ENCODE results near the gene CEP57. TPM values are rescaled to one million over a fixed set of nuclear protein-coding genes. Genes with fewer than 3 reads are reported as not detected.
"Not testable (repeated sequence)": the region's sequence is repeated elsewhere in the genome, so short reads cannot be mapped to it uniquely, and the experiment has no call there.

The CEP57 gene
- total RNA-seq, 1 donor from 2014 or later, result 119 TPM

DNA sequence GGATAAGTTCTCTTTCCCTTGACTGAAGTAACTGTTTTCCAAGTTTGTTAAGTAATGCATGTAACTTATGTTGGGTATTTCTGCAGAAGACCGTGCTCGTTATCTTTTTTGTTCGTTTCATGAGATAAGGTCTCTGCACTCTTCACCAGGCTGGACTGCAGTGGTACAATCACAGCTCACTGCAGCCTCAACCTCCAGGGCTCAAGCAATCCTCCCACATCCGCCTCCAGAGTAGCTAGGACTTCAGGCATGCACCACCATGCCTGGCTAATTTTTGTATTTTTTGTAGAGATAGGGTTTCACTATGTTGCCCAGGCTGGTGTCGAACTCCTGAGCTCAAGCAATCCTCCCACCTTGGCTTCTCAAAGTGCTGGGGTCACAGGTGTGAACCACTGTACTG is 64.1 kb downstream of the CEP57 start:
- not testable (repeated sequence) for DNase-seq (ENCODE audit: low spot score)

DNA sequence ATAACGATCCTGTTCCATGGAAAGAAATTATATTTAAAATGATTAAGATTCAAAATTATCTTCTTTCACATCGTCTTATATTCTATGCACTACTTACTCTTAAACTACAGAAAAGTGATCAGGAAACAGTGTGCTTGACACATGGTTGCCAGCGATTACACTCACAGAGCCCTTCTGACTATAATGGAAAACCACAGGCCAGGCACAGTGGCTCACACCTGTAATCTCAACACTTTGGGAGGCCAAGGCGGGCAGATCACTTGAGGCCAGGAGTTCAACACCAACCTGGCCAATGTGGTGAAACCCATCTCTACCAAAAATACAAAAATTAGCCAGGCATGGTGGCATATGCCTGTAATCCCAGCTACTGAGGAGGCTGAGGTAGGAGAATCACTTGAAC is 69.7 kb downstream of the CEP57 start:
- not testable (repeated sequence) for DNase-seq (ENCODE audit: low spot score)

DNA sequence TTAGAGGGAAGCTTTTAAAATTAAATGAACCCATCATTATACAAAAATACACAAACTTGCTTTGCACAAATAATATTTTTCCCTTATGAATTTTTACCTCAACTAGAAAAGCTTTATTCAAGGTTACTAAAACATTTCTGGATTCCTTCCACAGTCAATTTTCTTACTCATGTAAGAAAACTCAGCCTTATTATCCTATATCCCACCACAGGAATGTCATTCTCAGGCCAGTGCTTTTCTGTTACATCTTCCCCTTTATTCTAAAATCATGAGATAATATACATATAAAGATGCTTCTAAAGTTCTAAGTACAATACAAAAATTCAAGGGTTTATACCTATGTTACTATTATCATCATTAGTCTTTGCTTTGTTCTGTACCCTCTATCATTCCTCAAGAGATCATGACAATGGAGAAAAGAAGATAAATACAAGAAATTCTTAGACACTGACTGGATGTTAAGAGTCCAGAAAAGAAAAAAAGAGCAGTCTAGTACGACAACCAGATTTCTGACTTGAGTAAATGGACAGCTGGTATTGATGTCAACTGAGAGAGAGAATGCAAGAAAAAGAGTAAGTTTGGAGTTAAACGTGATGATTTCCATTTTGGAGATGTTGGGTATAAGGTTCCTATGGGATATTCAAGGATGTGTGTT is 73.3 kb downstream of the CEP57 start:
- peak; percentile 10 for DNase-seq (ENCODE audit: low spot score)

DNA sequence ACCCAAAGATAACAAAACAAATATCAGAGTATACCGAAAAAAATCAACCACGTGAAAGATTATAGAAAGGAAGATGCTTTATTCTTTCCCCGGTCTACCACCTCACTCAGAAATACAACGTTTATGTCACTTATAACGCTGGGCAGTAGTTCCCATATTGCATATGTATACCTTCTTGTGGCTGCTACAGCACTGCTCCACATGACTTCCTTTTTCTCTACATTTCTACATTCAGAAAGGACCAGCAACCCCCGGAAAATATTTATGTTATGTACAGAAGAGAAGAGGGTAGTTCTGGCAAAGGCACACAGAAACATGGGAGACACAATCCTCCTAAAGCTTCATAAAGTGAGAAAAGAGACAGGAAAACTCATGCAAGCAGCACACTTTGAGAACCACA is 76.8 kb downstream of the CEP57 start:
- DNase-seq (ENCODE audit: low spot score), result no peak

DNA sequence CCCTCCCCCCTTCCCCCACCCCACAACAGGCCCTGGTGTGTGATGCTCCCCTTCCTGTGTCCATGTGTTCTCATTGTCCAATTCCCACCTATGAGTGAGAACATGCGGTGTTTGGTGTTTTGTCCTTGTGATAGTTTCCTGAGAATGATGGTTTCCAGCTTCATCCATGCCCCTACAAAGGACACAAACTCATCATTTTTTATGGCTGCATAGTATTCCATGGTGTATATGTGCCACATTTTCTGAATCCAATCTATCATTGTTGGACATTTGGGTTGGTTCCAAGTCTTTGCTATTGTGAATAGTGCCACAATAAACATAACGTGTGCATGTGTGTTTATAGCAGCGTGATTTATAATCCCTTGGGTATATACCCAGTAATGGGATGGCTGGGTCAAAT is 80.6 kb downstream of the CEP57 start:
- DNase-seq (ENCODE audit: low spot score), result not testable (repeated sequence)

DNA sequence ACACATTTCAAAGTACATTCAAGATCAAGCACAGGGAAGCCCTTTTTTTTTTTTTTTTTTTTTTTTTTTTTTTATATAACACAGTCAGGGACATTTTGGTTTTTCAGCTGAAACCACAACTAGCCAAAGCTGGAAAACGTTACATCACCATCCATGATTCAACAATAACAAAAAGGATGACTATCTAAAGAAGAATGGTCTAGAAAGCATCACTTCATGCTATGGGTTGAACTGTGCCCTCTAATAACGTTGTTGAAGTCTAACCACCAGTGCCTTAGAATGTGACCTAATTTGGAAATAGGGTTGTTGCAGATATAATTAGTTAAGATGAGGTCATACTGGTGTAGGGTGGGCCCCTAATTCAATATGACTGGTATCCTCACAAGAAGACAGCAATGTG is 87.0 kb downstream of the CEP57 start:
- no peak for DNase-seq (ENCODE audit: low spot score)

Other genes starting within 250 kb of the CEP57 start
- gene FAM76B, start 716 bp upstream of the CEP57 start, total RNA-seq (ENCODE audit: insufficient read depth, low replicate concordance), result 65.5 TPM
- gene MTMR2, start 133.6 kb downstream of the CEP57 start, total RNA-seq (ENCODE audit: insufficient read depth, low replicate concordance), result 35.6 TPM

All from umbilical cord (tissue), 2 donors.